Thoracic aorta (tissue), 2 donors: ENCODE measurements around the gene SEZ6L. TPM values are rescaled to one million over a fixed set of nuclear protein-coding genes. Genes with fewer than 3 reads are reported as not detected.

Source experiments
- ATAC-seq: fragments of 150-250 bp; one replicate; pipeline ENCODE4 v1.8.0; 2017; ENCODE audit warnings: low read depth; ENCODE audit not compliant: insufficient number of reproducible peaks, low FRiP score
- DNase-seq: peaks from one replicate; pipeline ENCODE4 v3.0.0-alpha.2; 2020; ENCODE audit warnings: low spot score
- H3K27ac ChIP-seq, 2 donors: fragments of 200-600 bp; sonication (generic); 1 replicate in 1 of 2; 2 replicates in 1 of 2; pipeline ENCODE4 v1.5.1; 2016; ENCODE audit warnings: mild to moderate bottlenecking in 2 of 2, moderate library complexity in 2 of 2
- H3K27me3 ChIP-seq: fragments of 200-600 bp; sonication (generic); replicated peaks from 2 replicates; pipeline ENCODE4 v1.6.0; 2016; ENCODE audit warnings: mild to moderate bottlenecking; ENCODE audit not compliant: insufficient read depth
- H3K36me3 ChIP-seq: fragments of 200-600 bp; sonication (generic); one replicate; pipeline ENCODE4 v1.5.1; 2016
- H3K4me1 ChIP-seq, 2 donors: fragments of 200-600 bp; sonication (generic); 1 replicate in 1 of 2; 2 replicates in 1 of 2; pipeline versions ENCODE4 v1.5.1 to v1.6.0; 2016; ENCODE audit warnings: low read depth in 2 of 2, mild to moderate bottlenecking in 1 of 2; ENCODE audit not compliant: control insufficient read depth in 1 of 2
- H3K4me3 ChIP-seq: fragments of 200-600 bp; sonication (generic); 2 replicates; pipeline ENCODE4 v1.5.1; 2016; ENCODE audit warnings: mild to moderate bottlenecking
- H3K9me3 ChIP-seq: fragments of 200-600 bp; sonication (generic); 2 replicates; pipeline ENCODE4 v1.5.1; 2016
- CTCF ChIP-seq: fragments of 200-600 bp; sonication (generic); IDR thresholded peaks from one replicate; pipeline ENCODE4 v1.5.1; 2019; ENCODE audit warnings: antibody characterized with exemption
- total RNA-seq, 2 donors: library from RNA; depleted of rRNA; stranded (reverse); fragments of >200 nt; gene quantifications; one replicate each; pipeline versions ENCODE4 v1.1.0 to v1.2.3, GENCODE V29; 2016

Gene SEZ6L
- under 1 TPM in 1 of 2 donors, not detected in 1; 0.21 TPM for total RNA-seq

DNA sequence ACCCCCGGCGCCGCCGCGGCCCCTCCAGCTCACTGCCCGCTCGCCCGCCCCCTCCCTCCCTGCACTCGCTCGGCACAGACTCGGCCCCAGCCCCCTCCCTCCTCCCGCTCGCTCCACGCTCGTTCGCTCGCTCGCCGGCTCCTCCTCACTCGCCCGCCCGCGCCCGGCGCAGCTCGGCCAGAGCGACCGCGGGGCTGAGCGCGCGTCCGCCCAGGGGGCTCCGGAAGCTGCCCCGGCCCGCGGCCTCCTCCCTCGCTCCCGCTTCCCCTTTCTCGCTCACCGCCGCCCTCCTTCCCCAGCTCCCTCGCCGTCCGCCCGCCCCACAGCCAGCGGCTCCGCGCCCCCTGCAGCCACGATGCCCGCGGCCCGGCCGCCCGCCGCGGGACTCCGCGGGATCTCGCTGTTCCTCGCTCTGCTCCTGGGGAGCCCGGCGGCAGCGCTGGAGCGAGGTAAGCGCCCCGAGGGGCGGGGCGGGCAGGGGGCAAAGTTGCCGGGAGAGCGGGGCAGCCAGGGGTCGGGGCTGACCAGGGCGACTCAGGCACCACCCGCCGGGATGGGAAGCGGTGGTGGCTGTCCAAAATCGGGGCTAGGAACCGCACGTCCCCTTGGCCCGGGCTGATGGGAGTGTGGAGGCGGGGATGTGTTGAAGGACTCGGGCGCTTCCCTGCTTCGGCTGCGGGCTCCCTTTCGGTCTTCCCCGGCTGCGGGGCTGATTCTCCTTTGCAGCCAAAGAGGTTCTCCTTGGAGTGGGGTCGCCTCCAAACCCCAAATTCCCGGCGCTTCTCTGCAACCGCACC, at the start of gene SEZ6L:
Gene SEZ6L, plus strand, starts transcription at position 148 of the 797 bp plus-strand sequence. Its CDS starts 208 bp downstream, at position 356.
- no peaks in the 10 kb centered on the region for H3K36me3 ChIP-seq
- no peaks in the 10 kb centered on the region for H3K9me3 ChIP-seq
- peaks cover 8% of the 10 kb centered on the region for H3K27me3 ChIP-seq
- H3K4me3 ChIP-seq = peak within 1 kb of the TSS; percentile 72
- DNase-seq (no peak), ATAC-seq (no peak)
- no peak within 1 kb of the TSS for H3K27ac ChIP-seq
- peaks cover 3 to 10% of the 10 kb centered on the region in 2 donors for H3K4me1 ChIP-seq
- no peak for TF ChIP-seq CTCF

GRCh38 chr22:26122920-26123468, 46.3 kb upstream of the SEZ6L start:
- no peak for ATAC-seq
- Histone ChIP-seq H3K9me3 (no peaks in the 10 kb centered on the region), H3K4me1 (no peaks in the 10 kb centered on the region)

DNA sequence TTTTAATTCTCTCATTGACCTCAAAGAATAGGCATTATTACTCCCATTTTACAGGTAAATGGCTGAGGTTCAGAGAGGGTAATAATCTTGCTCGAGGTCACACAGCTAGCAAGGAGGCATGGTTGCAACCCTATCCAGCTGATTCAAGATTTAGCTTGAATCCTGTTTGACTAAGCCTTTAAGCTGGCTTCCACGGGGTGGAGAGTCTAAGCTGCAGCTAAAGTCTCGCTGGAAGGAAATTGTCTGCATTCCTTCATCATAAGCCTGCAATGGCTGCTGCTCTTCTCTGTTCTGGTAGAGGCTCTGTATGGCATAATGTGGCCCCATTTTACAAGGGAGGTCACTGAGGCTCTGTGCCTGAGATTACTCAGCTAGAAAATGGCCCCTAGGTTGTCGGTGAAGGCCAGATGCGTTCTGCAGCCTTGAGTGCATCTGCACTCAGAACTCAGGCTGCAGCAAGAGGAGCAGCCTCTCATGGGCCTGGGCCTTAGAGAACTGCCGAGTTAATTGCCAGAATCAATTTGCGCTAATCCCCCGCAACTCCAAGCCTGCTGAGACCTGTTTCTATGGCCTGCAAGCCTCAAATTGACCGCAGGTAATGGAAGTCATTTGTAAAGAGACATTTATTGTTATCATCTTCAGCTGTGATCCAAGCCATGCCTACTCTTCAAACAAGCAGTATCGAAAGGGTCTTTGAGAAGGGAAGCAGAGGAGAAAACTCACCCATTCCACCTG, 44.1 kb upstream of the SEZ6L start:
- no peak for TF ChIP-seq CTCF
- H3K27ac ChIP-seq = no peak overlapping the region
- no peaks in the 10 kb centered on the region for H3K27me3 ChIP-seq
- H3K4me1 ChIP-seq = no peaks in the 10 kb centered on the region
- DNase-seq = no peak
- H3K36me3 ChIP-seq = no peaks in the 10 kb centered on the region
- H3K4me3 ChIP-seq = no peak overlapping the region
- H3K9me3 ChIP-seq = no peaks in the 10 kb centered on the region
- no peak for ATAC-seq

More at GRCh38 chr22:26122920-26123468, 46.3 kb upstream of the SEZ6L start:
- Histone ChIP-seq H3K36me3 (no peaks in the 10 kb centered on the region), H3K27me3 (no peaks in the 10 kb centered on the region), H3K4me3 (no peak overlapping the region), H3K27ac (no peak overlapping the region)
- no peak for DNase-seq
- no peak for TF ChIP-seq CTCF

DNA sequence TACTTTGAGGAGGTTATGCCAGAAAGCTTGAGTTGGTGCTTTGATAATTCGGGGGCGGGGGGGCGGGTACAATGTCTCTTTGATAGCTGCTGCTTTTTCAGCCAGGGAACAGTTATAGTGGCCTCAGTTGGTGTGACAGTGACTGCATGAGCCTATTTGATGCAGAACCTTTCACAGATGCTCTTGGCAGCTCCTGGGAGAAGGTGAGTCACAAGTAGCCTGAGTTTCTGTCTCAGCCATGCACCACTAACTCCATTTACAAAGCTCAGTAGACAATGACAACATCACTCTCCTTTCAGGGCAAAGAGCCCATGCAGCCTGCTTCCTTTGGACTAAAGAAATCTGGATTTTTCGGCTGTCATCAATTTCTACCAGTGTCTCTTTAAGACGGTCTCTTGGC, 42.1 kb upstream of the SEZ6L start:
- H3K4me3 ChIP-seq = no peak overlapping the region
- no peaks in the 10 kb centered on the region for H3K9me3 ChIP-seq
- TF ChIP-seq CTCF = no peak
- DNase-seq (no peak), ATAC-seq (no peak)
- no peaks in the 10 kb centered on the region for H3K27me3 ChIP-seq
- H3K36me3 ChIP-seq = no peaks in the 10 kb centered on the region
- no peaks in the 10 kb centered on the region for H3K4me1 ChIP-seq
- H3K27ac ChIP-seq = no peak overlapping the region

GRCh38 chr22:26127556-26127955, 41.7 kb upstream of the SEZ6L start:
- no peak for TF ChIP-seq CTCF
- no peak overlapping the region for H3K4me3 ChIP-seq
- H3K4me1 ChIP-seq = no peaks in the 10 kb centered on the region
- no peak overlapping the region for H3K27ac ChIP-seq
- H3K9me3 ChIP-seq = no peaks in the 10 kb centered on the region
- DNase-seq = no peak
- H3K36me3 ChIP-seq = no peaks in the 10 kb centered on the region
- H3K27me3 ChIP-seq = no peaks in the 10 kb centered on the region
- no peak for ATAC-seq
